ENCODE data around the gene NOTCH2.

DNA sequence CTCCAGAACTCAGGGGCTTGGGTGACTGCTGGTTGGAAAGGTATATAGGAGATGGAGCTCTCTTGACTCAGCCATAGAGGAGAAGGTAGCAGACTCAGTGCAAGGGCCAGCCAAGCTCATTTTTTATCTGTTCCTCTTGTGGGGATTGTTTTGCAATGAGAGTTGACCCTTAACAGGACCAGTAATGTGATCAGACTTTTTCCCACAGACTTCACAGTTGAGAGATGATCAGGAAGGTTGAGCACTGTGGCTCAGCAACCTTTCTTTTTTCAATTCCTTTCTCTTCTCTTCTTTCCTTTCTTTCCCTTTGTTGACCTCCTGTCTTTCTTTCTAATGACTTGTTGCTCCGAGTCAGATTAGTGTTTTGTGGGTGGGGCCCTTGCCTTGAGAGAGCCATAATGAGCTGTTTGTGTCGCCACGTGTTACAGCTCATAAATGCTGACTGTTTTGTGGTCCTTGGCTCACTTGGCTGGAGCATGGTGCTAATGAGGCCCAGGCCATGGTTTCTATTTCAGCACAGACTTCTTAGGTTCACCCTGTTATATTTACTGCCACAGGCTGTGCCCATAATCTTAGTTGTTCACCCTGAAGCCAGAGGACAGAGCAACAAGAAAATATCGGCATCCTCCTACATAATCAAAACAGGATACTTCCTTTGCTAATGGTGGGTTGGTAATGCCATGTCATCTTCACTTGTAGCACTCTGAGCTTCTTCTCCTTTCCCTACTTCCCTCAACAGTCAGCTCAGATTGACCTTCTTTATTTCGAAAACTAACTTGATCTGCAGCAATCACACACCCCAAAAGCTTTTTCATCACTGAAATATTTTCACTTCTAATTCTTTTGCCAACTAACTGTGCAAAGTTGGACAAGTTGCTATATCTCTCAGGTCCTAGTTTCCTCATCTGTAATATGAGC lies 187.1 kb downstream of the NOTCH2 start:
- no peak for TF ChIP-seq CEBPB (IDR thresholded peaks at IDR 0.05; ENCODE audit: borderline replicate concordance in 1 of 2, low read depth in 2 of 2, low read length in 2 of 2)
- TF ChIP-seq ZNF207 (IDR thresholded peaks at IDR 0.05; ENCODE audit: borderline replicate concordance), result no peak
- TF ChIP-seq TAF1 (IDR thresholded peaks at IDR 0.05; ENCODE audit: borderline replicate concordance, low read depth, low read length), result no peak
- TF ChIP-seq, protein P1, sequence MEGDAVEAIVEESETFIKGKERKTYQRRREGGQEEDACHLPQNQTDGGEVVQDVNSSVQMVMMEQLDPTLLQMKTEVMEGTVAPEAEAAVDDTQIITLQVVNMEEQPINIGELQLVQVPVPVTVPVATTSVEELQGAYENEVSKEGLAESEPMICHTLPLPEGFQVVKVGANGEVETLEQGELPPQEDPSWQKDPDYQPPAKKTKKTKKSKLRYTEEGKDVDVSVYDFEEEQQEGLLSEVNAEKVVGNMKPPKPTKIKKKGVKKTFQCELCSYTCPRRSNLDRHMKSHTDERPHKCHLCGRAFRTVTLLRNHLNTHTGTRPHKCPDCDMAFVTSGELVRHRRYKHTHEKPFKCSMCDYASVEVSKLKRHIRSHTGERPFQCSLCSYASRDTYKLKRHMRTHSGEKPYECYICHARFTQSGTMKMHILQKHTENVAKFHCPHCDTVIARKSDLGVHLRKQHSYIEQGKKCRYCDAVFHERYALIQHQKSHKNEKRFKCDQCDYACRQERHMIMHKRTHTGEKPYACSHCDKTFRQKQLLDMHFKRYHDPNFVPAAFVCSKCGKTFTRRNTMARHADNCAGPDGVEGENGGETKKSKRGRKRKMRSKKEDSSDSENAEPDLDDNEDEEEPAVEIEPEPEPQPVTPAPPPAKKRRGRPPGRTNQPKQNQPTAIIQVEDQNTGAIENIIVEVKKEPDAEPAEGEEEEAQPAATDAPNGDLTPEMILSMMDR (IDR thresholded peaks at IDR 0.05 in 2 of 3, conservative IDR thresholded peaks at IDR 0.05 in 1 of 3; ENCODE audit: control insufficient read depth in 2 of 3, extremely low read depth in 1 of 3, insufficient read depth in 1 of 3, low read depth in 3 of 3, low read length in 3 of 3), result no peak
- TF ChIP-seq BHLHE40 (IDR thresholded peaks at IDR 0.05; ENCODE audit: borderline replicate concordance in 1 of 2, low read depth in 2 of 2, low read length in 1 of 2), result no peak
- TF ChIP-seq, protein P2, sequence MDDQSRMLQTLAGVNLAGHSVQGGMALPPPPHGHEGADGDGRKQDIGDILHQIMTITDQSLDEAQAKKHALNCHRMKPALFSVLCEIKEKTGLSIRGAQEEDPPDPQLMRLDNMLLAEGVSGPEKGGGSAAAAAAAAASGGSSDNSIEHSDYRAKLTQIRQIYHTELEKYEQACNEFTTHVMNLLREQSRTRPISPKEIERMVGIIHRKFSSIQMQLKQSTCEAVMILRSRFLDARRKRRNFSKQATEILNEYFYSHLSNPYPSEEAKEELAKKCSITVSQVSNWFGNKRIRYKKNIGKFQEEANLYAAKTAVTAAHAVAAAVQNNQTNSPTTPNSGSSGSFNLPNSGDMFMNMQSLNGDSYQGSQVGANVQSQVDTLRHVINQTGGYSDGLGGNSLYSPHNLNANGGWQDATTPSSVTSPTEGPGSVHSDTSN (IDR thresholded peaks at IDR 0.05; ENCODE audit: insufficient replicate concordance, low read depth, low read length), result no peak
- TF ChIP-seq, protein P3, sequence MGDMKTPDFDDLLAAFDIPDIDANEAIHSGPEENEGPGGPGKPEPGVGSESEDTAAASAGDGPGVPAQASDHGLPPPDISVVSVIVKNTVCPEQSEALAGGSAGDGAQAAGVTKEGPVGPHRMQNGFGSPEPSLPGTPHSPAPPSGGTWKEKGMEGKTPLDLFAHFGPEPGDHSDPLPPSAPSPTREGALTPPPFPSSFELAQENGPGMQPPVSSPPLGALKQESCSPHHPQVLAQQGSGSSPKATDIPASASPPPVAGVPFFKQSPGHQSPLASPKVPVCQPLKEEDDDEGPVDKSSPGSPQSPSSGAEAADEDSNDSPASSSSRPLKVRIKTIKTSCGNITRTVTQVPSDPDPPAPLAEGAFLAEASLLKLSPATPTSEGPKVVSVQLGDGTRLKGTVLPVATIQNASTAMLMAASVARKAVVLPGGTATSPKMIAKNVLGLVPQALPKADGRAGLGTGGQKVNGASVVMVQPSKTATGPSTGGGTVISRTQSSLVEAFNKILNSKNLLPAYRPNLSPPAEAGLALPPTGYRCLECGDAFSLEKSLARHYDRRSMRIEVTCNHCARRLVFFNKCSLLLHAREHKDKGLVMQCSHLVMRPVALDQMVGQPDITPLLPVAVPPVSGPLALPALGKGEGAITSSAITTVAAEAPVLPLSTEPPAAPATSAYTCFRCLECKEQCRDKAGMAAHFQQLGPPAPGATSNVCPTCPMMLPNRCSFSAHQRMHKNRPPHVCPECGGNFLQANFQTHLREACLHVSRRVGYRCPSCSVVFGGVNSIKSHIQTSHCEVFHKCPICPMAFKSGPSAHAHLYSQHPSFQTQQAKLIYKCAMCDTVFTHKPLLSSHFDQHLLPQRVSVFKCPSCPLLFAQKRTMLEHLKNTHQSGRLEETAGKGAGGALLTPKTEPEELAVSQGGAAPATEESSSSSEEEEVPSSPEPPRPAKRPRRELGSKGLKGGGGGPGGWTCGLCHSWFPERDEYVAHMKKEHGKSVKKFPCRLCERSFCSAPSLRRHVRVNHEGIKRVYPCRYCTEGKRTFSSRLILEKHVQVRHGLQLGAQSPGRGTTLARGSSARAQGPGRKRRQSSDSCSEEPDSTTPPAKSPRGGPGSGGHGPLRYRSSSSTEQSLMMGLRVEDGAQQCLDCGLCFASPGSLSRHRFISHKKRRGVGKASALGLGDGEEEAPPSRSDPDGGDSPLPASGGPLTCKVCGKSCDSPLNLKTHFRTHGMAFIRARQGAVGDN (IDR thresholded peaks at IDR 0.05), result no peak
- TF ChIP-seq RCOR1 (conservative IDR thresholded peaks at IDR 0.05; ENCODE audit: low read depth, low read length), result no peak
- TF ChIP-seq ZNF274 (IDR thresholded peaks at IDR 0.05; ENCODE audit: insufficient read depth, insufficient read length), result no peak
- TF ChIP-seq CREM (IDR thresholded peaks at IDR 0.05; ENCODE audit: low read depth), result no peak

All from GM12878 (cell line).